K562 (cell line): ENCODE results near the gene ARMC8.

Experiments used
- CCAR2 ChIP-seq: fragments of 200-400 bp; formaldehyde crosslinking; IDR thresholded peaks from 2 replicates; pipeline ENCODE4 v1.6.1; 2017; ENCODE audit warnings: mild to moderate bottlenecking, low read depth, low read length
- PKNOX1 ChIP-seq: fragments of 450-650 bp; IDR thresholded peaks from 2 replicates; pipeline ENCODE4 v1.6.1; 2016
- USF1 ChIP-seq: sonication (generic); formaldehyde crosslinking; IDR thresholded peaks from 2 replicates; pipeline ENCODE4 v1.9.0; 2022; ENCODE audit warnings: mild to moderate bottlenecking, missing genetic modification reagents
- ZNF23 ChIP-seq: fragments of 250-450 bp; sonication (Bioruptor Pico); IDR thresholded peaks from 2 replicates; pipeline ENCODE4 v1.4.0; 2020; ENCODE audit warnings: mild to moderate bottlenecking

GRCh38 chr3:138308783-138309182, 121.7 kb downstream of the ARMC8 start:
- TF ChIP-seq ZNF23 (CRISPR knock-in tag): no peak
- no peak for TF ChIP-seq USF1 (CRISPR knock-in tag)
- TF ChIP-seq PKNOX1: no peak
- no peak for TF ChIP-seq CCAR2
